Measurements from ENCODE around the gene SNTG2. TPM values are rescaled to one million over a fixed set of nuclear protein-coding genes. Genes with fewer than 3 reads are reported as not detected.
A peak's percentile ranks its signal among the peaks of the same experiment; 100 is the strongest.

SNTG2 gene
- total RNA-seq, 1 donor from 2014 or later: 0.47 TPM

DNA sequence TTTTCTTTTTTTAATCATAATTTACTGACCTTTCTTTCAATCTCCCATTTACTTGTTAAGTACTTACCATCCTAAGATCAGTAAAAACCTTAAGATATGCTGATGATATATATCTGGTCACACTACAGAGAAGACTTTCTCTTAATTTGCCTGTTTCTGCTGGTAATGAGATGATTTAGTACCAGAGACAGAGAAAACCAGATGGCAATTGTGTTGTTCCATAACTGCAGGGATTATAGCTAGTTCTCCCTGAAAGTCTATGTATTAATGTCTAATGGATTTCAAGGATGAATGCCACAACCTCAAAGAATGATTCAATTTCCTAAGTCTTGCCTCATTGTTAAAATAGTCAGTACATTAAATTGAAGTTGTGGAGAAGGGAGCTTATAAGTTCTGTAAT, 40.3 kb downstream of the SNTG2 start:
- intact Hi-C loops (cut with micrococcal nuclease): no loop called here
- DNase-seq: no peak
- Histone ChIP-seq H3K4me3 (no peak overlapping the region), H3K9me3 (replicated peaks) (peaks cover 4% of the 10 kb centered on the region), H3K36me3 (no peaks in the 10 kb centered on the region), H3K27ac (replicated peaks) (no peak overlapping the region), H3K4me1 (no peaks in the 10 kb centered on the region), H3K27me3 (ENCODE audit: low read depth) (peaks cover 12% of the 10 kb centered on the region)
- no peak for TF ChIP-seq CTCF (IDR thresholded peaks at IDR 0.05; ENCODE audit: borderline replicate concordance)

GRCh38 chr2:1002350-1002749, 51.7 kb downstream of the SNTG2 start:
- no peaks in the 10 kb centered on the region for H3K36me3 ChIP-seq
- H3K27ac ChIP-seq (replicated peaks): no peak overlapping the region
- intact Hi-C loops (cut with micrococcal nuclease): no loop called here
- no peak for TF ChIP-seq CTCF (IDR thresholded peaks at IDR 0.05; ENCODE audit: borderline replicate concordance)
- no peak overlapping the region for H3K4me3 ChIP-seq
- peaks cover 13% of the 10 kb centered on the region for H3K9me3 ChIP-seq (replicated peaks)
- no peaks in the 10 kb centered on the region for H3K27me3 ChIP-seq (ENCODE audit: low read depth)
- DNase-seq: no peak
- H3K4me1 ChIP-seq: no peaks in the 10 kb centered on the region

- intact Hi-C loops (cut with micrococcal nuclease): no loop called here
- no peaks in the 10 kb centered on the region for H3K9me3 ChIP-seq (replicated peaks)
- no peak for DNase-seq
- no peaks in the 10 kb centered on the region for H3K27me3 ChIP-seq (ENCODE audit: low read depth)
- no peak overlapping the region for H3K4me3 ChIP-seq
- H3K27ac ChIP-seq (replicated peaks): no peak overlapping the region
- no peak for TF ChIP-seq CTCF (IDR thresholded peaks at IDR 0.05; ENCODE audit: borderline replicate concordance)
- no peaks in the 10 kb centered on the region for H3K4me1 ChIP-seq
- H3K36me3 ChIP-seq: no peaks in the 10 kb centered on the region
These were observed 53.7 kb downstream of the SNTG2 start for GRCh38 chr2:1004398-1004797.

DNA sequence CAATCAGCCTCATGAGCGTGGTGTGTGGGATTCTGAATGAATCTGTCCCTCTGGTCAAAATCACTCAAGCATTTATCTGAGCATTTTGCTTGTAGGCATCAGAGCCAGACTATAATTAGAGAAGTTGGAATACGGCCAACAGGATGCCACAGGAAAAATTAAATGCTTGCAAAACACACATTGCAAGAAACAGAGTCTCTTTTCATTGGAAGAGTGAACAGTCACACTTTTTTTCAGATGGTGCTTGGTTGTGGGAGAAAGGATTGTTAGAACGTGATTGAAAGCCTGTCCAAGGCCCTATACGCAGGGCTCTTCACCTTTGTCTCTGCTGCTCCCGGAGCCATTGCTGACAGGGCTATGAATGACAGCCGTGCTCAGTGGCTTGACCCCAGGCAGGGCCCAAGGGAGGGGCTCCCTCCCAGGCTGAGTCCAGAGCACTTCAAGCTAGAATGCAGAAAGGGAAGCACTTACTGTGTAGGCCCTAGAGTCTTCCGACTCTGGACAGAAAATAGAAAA, 59.8 kb downstream of the SNTG2 start:
- H3K27ac ChIP-seq (replicated peaks): peak overlapping the region; percentile 10
- no peaks in the 10 kb centered on the region for H3K36me3 ChIP-seq
- DNase-seq: no peak
- H3K9me3 ChIP-seq (replicated peaks): no peaks in the 10 kb centered on the region
- H3K27me3 ChIP-seq (ENCODE audit: low read depth): peaks cover 11% of the 10 kb centered on the region
- no peak for TF ChIP-seq CTCF (IDR thresholded peaks at IDR 0.05; ENCODE audit: borderline replicate concordance)
- H3K4me3 ChIP-seq: no peak overlapping the region
- peaks cover 18% of the 10 kb centered on the region for H3K4me1 ChIP-seq
- intact Hi-C loops (cut with micrococcal nuclease): no loop called here

DNA sequence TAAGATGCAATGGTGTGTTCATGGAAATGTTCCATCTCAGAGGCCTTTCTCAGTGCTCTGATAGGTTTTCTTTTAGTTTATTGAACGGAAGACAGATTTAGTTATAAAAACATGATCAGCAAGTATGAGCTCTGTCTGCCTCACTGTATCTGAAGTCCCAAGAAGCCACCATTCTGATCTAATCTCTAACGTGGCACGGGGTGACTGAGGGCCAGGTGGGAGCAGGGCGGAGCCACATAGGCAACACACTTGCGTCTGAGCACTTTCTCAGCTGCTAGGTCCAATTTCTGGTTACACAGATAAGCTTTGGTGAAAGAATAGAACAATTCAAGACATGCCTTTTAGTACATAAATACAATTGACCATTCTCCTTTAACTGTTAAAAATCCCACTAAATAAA, 60.4 kb downstream of the SNTG2 start:
- H3K36me3 ChIP-seq: no peaks in the 10 kb centered on the region
- TF ChIP-seq CTCF (IDR thresholded peaks at IDR 0.05; ENCODE audit: borderline replicate concordance): no peak

More for the DNA sequence above, 60.4 kb downstream of the SNTG2 start:
- peaks cover 18% of the 10 kb centered on the region for H3K4me1 ChIP-seq
- intact Hi-C loops (cut with micrococcal nuclease): no loop called here
- no peak overlapping the region for H3K4me3 ChIP-seq
- H3K27me3 ChIP-seq (ENCODE audit: low read depth): peaks cover 15% of the 10 kb centered on the region
- no peaks in the 10 kb centered on the region for H3K9me3 ChIP-seq (replicated peaks)
- DNase-seq: no peak
- H3K27ac ChIP-seq (replicated peaks): no peak overlapping the region

Measured in left ventricle myocardium inferior (tissue), 1 donor.